ENCODE results near the gene ZNF141.
A peak's percentile ranks its signal among the peaks of the same experiment; 100 is the strongest.
"Not testable (repeated sequence)": the region's sequence is repeated elsewhere in the genome, so short reads cannot be mapped to it uniquely, and the experiment has no call there.

The ZNF141 gene

DNA sequence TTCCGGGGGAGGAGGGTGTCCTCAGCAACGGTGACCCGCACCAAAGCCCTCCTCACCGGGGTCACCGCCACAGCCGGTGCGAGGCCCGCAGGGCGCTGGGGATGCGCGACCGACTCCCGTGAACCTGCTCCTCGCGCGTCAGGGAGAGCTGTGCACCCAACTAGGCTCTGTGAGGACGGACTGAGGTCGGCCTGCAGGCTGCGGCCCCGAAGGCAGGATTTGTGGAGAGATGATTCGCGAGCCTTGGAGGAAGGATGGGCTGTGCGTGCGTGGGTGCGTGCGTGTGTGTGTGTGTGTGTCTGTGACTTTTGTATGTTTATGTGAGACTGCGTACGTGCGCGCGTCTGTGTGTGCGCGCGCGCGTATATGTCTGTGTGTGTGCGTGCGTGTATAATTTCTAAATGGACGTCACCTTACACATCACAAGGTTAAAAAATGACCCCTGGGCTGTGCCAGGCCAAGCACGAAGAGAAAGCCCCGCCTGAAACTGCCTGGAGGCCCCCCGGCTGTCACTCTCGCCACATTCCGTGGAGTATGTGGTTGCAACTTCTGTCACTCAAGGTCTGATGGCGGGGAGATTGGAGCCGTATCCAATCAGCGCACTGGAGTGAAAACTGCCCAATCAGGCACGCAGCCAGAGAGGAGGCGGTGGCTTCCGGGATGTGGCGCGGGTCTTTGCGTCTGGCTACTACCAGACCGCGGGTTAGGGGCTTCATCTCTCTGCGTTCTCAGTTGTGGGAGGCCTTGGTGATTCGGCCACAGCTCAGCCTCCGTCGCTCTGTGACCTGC, at the start of gene ZNF141:
ZNF141 (plus strand) TSS at position 672 of the 789 bp plus-strand sequence. CDS start 170 bp downstream, outside the sequence.
- DNase-seq = peak; percentile 82 to 94 (median 92)

DNA sequence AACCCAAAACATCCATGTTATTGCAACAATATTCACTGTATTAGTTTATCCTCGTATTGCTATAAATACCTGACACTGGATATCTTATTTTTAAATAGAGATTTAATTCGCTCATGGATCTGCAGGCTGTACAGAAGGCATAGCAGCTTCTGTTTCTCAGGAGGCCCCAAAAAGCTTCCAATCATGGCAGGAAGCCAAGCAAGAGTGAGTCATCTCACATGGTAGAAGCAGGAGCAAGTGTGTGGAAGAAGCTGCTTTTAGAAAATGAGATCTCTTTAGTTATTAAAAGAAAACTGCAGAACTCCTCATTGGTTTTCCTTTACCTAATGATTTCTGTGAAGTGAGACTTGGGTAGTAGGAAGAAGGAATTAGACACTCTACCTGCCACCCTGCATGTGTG, 48.7 kb upstream of the ZNF141 start:
- no peak for DNase-seq

DNA sequence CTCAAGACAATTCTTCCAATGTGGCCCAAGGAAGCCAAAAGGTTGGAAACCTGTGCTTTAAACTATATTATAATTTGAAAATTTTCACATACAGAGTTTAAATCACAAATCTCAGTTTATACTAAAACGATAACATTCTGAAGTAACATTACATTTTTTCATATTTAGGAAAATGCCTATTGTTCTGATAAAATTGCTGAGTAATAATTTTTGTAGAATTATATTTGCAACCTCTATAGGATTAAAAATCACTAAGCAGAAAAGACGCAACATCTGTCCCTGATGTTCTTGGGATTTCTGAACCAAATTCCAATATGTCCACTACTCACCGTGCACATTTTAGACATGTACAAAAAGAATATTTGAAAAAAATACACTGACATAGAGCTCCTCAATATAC, 42.9 kb upstream of the ZNF141 start:
- DNase-seq = no peak

DNA sequence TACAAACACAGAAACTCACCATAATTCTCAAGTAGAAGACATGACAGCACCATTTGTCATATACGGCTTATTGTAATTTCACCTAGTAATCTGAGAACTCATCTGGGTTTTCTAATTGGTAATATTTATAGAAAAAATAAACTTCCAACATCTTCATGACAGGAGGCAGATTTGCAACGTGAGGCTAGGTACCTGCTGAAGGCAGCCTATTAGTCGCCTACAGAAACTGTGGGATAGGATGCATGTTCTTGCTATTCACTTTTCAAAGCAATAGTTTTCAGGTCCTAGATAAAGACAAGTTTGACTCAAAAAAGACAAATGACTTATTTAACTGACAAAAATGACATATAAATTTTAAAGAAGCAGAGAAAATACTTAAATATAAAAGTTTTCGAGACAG, 35.2 kb upstream of the ZNF141 start:
- DNase-seq = no peak

DNA sequence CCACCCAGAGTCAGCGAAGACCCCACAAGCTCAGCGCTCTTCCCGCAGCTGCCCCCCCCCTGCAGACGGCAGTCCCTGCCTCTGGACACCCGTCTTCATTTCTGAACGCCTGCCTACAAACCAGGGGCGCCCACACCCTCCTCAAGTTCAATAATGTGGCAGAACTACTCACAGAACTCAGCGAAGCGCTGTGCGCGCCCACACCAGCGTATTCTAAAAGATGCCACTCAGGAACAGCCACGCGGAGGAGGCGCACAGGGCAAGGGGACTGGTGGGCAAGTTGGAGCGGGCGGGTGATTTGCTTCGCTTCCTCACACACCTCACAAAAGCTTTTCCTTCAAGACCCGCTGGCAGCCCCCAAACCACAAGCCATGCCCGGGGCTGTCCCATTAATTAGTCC, 33.1 kb upstream of the ZNF141 start:
- DNase-seq = not testable (repeated sequence)

DNA sequence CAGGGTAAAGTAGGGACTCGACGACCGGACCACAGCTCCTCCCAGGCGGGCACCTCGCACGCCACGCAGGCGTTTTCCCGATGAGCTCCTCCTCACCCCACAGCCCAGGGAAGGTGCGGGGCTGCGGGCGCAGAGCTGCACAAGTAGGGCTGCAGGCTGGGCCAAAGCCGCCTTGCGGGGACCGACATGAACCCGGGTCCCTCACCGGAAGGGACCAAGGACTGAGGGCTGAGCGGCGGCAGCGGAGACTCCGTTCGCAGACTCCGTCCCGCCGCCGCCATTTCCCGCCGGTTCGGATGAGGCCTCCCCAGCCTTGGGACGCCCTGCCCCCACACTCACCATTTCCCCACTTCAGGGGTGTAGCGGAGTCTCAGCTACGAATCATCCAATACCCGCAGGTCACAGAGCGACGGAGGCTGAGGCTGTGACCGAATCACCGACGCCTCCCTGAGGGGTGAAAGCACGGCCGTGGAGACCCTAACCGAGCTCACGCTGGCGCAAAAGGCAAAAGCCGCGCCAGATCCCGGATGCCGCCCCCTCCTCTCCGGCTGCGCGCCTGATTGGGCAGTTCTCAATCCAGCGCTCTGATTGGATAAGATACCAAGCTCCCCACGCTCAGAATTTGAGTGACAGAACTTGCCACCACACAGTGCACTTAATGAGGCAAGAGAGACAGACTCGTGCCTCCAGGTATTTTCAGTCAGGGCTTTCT, 32.5 kb upstream of the ZNF141 start, which contains the start of gene ZNF732:
ZNF732 (minus strand) TSS at position 506 of the 712 bp plus-strand sequence; CDS start at position 342, 164 bp downstream.
- no peak for DNase-seq

DNA sequence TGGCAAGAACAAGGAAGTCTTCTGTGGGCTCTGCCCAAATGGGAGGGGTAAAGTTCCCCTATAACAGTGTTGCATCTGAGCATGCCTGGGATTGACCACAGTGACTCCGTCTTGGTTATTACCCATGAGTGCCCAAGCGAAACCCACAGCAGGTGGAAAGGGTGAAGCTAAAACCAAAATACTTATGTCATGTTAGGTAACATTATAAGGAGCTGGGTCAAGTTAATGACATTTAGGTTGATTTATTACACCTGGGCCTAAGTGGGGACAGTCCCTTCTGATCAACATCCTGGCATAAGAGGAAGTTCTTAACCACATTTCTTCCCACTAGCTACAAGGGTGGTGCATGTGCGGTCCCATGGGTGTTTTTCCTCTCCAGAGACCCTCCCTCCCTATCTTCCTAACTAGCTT, 31.1 kb upstream of the ZNF141 start:
- DNase-seq = no peak

DNA sequence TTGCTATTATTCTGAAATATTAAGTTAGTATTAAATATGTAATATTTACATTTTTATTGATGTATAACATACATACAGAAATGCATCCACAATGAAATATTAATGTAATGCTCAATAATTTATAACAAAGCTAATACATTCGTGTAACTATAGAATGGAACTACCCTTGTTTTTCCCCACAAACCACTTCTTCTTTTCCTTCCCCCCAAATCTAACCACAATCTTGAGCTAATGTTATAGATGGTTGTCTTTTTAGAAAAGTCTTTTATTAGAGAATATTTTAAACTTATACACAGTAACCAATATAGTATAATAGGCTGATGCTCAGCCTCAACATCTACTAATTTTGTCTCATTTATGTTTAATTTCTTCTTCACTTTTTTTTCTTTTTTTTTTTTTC, 27.8 kb upstream of the ZNF141 start:
- no peak for DNase-seq

DNA sequence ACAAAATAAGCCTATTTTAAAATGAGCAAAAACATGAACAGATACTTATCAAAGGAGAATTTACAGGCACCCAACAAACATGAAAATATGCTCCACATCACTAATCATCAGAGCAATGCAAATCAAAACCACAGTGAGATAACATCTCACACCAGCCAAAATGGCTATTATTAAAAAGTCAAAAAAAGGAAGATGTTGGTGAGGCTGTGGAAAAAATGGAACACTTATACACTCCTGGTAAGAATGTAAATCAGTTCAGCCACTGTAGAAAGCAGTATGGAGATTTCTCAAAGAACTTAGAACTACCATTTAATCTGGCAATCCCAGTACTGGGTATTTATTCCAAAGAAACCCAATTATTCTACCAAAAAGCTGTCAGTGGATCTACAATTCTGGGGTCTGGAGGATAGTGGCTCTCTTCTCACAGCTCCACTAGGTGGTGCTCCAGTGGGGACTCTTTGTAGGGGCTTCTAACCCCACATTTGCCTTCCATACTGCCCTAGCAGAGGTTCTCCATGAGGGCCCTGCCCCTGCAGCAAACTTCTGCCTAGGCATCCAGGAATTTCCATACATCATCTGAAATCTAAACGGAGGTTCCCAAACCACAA, 23.2 kb upstream of the ZNF141 start:
- no peak for DNase-seq

DNA sequence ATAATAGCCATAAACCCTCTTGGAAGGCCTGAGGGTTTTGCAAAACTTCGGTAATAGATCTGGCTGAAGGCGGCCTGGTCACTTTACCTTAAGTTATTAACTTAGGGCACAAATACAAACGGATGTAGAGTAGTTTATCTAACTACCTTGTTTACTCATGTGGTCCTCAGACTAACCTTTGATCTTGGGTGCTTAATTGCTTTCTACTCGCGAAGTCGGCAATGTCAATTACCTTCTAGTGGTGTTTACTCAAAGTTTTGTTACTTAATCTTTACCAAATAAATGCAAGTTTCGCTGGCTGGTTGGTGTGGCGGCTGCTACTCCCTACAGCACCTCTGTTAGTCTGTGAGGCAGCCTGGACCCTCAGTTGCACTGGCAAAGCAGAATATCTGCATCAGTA, 8.9 kb upstream of the ZNF141 start:
- DNase-seq = no peak

DNA sequence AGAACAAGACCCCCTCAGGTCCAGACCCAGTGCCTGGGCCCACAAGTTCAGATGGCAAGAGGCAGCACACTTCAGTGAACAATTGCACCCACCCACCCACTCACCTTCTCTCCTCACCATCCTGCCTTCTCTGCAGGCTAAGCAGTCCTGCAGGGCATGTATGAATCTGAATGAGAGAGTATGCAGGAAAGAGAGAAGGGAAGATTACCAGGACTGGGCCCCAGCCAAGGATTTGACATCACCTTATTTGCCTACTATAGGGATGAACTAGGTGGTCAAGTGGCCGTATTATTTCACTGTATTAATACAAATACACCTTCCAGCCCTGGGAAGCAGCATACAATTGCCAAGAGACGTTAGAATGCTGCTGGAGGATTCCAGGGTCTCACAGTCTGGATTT, 2.1 kb upstream of the ZNF141 start:
- no peak for DNase-seq

DNA sequence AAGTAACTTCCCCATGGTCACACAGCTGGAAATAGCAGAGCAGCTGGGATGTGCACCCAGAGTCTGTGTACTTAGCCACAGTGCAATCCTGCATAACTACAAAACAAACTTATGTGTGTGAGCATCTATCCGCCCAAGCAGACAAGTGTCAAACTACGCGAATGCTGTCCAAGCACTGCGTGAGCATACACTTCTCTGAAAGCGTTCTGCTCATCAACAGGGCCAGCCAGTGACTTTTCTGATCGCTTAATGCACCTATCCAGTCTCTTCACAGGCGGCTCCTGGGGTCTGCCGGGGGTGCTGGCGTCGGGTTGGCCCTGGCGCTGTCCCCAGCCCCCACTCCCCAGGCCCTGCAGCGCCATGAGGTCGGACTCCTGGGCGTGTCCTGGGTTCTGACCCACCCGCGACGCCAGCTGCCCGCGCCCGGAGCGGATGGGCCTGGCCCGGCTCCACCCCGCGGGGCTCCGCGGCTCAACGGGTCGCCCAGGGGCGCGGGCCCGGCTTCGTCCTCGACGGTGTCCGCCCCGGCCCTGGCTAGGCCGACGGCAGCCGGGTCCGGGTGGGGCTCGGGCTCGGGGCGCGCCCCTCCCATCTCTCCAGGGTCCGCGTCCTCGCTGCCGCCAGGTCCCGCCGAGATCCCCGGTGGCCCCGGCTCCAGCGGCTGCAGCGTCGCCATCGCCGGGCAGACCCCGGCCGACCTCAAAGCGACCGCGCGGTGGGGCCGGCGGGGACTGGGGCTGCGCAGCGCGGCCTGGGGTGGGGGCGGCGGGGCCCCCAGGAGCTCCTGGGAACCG, 1.3 kb upstream of the ZNF141 start:
- peak in 2 of 6 experiments; percentile 3 to 14 for DNase-seq

DNA sequence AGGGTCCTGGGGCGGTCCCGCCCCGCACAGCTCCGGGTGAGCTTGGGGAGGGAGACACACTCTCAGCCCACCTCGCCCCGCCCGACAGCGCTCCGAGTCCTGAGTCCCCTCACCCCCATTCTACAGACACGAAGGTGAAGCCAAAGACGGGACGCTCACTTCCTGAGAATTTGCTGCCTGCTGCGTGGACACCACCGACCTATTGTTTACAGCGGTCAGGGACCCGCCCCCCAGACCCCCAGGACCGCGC, 796 bp upstream of the ZNF141 start:
- no peak for DNase-seq

DNA sequence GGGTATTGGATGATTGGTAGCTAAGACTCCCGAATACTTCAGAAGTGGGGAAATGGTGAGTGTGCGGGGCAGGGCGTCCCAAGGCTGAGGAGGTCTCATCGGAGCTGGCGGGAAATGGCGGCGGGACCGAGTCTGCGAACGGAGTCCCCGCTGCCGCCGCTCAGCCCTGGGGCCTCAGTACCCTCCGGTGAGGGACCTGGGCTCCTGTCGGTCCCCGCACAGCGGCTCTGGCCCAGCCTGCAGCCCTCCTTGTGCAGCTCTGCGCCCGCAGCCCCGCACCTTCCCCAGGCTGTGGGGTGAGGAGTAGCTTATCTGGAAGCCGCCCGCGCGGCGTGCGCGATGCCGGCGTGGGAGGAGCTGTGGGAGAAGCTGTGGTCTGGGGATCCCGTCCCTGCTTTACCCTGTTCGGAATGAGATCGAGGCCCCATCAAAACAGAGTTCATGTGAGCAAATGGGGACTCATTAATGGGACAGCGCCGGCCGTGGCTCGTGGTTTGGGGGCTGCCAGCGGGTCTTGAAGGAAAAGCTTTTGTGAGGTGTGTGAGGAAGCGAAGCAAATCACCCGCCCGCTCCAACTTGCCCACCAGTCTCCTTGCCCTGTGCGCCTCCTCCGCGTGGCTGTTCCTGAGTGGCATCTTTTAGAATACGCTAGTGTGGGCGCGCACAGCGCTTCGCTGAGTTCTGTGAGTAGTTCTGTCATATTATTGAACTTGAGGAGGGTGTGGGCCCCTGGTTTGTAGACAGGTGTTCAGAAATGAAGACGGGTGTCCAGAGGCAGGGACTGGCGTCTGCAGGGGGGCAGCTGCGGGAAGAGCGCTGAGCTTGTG, 531 bp downstream of the ZNF141 start:
- DNase-seq = peak in 4 of 6 experiments; percentile 36 to 77 (median 58)

DNA sequence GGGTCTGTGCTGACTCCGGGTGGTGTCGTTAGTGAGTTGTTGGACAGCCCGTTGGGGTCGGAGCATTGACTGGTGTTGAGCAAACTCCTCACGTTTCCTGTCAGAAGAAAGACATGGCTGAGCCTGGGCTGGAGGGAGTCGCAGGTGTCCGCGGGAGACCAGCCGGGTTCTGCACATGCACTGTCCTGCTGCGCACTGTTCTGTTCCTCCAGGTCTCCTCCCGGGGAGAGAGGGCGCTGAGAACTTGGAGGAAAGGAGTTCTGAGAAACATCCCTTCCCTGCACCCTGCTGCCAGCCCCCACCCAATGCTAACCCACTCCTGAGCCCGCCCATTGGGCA, 1.1 kb downstream of the ZNF141 start:
- no peak for DNase-seq

DNA sequence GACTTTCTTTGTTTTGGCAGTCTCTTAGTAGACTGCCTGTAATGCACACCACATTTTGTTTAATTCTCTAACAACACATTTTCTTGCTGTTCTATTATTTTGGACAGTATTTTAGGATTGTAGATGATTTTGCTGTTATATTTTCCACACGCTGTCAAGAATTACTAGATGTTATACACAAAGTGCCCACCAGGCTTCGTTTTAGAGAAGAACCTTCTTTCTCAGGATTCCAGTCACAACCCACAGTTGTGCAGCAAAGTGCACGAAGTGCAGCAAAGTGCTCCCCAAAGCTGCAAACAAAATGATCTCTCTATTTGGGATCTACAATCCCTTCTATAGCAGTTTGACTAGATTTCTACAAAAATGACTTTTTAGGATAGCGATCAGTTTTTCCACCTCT, 2.4 kb downstream of the ZNF141 start:
- DNase-seq = no peak

DNA sequence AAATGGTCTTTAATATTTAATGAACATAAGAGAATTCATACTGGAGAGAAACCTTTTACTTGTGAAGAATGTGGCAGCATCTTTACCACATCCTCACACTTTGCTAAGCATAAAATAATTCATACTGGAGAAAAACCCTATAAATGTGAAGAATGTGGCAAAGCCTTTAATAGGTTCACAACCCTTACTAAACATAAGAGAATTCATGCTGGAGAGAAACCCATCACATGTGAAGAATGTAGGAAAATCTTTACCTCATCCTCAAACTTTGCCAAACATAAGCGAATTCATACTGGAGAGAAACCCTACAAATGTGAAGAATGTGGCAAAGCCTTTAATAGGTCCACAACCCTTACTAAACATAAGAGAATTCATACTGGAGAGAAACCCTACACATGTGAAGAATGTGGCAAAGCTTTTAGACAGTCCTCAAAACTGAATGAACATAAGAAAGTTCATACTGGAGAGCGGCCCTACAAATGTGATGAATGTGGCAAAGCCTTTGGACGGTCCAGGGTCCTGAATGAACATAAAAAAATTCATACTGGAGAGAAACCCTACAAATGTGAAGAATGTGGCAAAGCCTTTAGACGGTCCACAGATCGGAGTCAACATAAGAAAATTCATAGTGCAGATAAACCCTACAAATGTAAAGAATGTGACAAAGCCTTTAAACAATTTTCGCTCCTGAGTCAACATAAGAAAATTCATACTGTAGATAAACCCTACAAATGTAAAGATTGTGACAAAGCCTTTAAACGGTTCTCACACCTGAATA, 35.6 kb downstream of the ZNF141 start:
- no peak for DNase-seq

DNA sequence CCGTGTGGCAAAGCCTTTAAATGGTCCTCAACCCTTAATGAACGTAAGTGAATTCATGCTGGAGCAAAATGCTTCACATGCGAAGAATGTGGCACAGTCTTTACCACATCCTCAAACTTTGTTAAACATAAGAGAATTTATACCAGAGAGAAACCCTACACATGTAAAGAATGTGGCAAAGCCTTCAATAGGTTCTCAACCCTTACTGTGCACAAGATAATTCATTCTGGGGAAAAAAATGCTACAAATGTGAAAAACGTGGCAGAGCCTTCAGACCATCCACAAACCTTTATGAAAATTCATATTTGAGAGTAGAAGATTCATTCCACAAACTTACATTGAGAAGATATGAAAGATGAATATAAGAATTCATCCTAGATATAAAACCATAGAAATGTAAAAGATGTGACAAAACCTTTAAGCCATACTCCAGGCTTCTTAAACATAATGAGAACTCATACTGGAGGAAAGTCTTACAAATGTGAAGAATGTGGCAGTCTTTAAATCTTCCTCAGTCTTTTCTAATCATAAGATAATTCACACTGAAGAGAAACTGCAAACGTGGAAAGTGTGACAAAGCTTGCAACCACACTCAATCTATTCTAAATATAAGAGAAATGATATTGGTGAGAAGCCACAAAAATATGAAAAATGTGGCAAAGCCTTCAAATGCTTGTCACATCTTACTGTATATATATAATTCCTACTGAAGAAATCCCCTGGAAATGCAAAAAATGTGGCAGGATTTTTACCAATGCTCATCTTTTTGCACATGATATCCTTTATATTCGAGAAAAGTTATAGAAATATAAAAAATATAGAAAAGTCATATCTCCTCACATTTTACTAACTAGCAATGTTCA, 36.9 kb downstream of the ZNF141 start:
- no peak for DNase-seq

DNA sequence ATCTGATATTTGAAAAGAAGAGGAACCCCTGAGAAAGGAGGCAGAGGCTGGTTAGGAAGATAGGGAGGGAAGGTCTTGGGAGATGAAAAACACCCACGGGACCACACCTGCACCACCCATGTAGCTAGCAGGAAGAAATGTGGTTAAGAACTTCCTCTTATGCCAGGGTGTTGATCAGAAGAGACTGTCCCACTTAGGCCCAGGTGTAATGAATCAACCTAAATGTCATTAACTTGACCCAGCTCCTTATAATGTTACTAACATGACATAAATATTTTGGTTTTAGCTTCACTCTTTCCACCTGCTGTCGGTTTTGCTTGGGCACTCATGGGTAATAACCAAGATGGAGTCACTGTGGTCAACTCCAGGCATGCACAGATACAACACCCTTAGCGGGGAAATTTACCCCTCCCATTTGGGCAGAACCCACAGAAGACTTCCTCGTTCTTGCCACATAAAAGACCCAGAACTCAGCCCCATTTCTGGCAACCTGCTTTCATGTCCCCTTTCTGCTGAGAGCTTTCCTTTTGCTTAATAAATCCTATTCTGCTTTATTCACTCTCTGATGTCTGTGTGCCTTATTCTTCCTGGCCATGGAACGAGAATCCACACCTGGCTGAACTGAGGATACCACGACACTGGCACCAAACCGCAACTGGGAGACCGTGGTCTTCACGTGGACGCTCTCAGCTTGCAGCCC, 46.8 kb downstream of the ZNF141 start:
- DNase-seq = no peak
